ENCODE results near the gene ACSS1.

GRCh38 chr20:24972341-24972740, 85.6 kb downstream of the ACSS1 start:
- no peak for TF ChIP-seq EZH2 (IDR thresholded peaks at IDR 0.05)
- no peak for TF ChIP-seq CTCF (IDR thresholded peaks at IDR 0.05)
- no peak for TF ChIP-seq EZH2phosphoT487 (IDR thresholded peaks at IDR 0.05)

Measured in neural progenitor cell (in vitro differentiated cells).